Lower leg skin (tissue), 3 donors: ENCODE measurements around the gene RGS10.

ENCODE experiments used
- POLR2A ChIP-seq, 2 donors: fragments of 450-650 bp; IDR thresholded peaks; one replicate each; pipeline ENCODE4 v1.6.1; 2016 to 2017; ENCODE audit warnings: antibody characterized with exemption in 2 of 2, mild to moderate bottlenecking in 1 of 2, moderate library complexity in 1 of 2
- TF ChIP-seq, protein P1 (sequence below), 3 donors: fragments of 450-650 bp; IDR thresholded peaks; one replicate each; pipeline ENCODE4 v1.5.1; 2016; ENCODE audit warnings: antibody characterized with exemption in 3 of 3, mild to moderate bottlenecking in 3 of 3, moderate library complexity in 2 of 3

DNA sequence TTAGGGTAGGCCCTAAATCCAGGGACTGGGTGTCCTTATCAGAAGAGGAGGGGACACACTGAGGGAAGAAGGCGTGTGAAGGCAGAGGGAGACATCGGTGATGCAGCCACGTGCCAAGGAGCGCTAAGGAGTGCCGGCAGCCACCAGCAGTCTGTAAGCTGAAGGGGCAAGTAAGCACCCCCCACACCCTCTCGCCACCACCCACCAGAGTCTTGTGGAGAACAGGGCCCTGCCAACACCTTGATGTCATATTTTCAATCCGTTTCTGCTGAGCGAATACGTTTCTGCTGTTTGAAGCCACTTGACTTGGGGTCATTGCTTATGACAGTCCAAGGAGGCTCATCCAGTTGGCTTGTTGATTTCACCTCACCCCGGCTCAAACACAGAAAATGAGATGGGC, 37.9 kb downstream of the RGS10 start:
- TF ChIP-seq, protein P1, sequence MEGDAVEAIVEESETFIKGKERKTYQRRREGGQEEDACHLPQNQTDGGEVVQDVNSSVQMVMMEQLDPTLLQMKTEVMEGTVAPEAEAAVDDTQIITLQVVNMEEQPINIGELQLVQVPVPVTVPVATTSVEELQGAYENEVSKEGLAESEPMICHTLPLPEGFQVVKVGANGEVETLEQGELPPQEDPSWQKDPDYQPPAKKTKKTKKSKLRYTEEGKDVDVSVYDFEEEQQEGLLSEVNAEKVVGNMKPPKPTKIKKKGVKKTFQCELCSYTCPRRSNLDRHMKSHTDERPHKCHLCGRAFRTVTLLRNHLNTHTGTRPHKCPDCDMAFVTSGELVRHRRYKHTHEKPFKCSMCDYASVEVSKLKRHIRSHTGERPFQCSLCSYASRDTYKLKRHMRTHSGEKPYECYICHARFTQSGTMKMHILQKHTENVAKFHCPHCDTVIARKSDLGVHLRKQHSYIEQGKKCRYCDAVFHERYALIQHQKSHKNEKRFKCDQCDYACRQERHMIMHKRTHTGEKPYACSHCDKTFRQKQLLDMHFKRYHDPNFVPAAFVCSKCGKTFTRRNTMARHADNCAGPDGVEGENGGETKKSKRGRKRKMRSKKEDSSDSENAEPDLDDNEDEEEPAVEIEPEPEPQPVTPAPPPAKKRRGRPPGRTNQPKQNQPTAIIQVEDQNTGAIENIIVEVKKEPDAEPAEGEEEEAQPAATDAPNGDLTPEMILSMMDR (IDR thresholded peaks at IDR 0.05) = no peak
- TF ChIP-seq POLR2A (IDR thresholded peaks at IDR 0.05) = no peak
